ENCODE measurements around the gene TRPV6. TPM values are rescaled to one million over a fixed set of nuclear protein-coding genes. Genes with fewer than 3 reads are reported as not detected.

Gene TRPV6
- polyA plus RNA-seq, 3 donors: 0.44 TPM; not detected in 2

GRCh38 chr7:142868188-142868985, 17.2 kb downstream of the TRPV6 start:
- Histone ChIP-seq H3K4me1 (ENCODE audit: control insufficient read depth in 1 of 2, insufficient read depth in 2 of 2, low read length in 2 of 2) (peaks cover 12% of the 10 kb centered on the region in 2 donors), H4K20me1 (ENCODE audit: insufficient read depth, low read length) (no peaks in the 10 kb centered on the region), H3K4me2 (replicated peaks; ENCODE audit: extremely low read depth, low read length, poor library complexity, severe bottlenecking) (no peak overlapping the region), H3K4me3 (replicated peaks in 1 of 3; ENCODE audit: low read depth in 2 of 3, low read length in 3 of 3) (no peak overlapping the region), H3K79me2 (ENCODE audit: insufficient read depth, low read length) (no peaks in the 10 kb centered on the region), H3K27me3 (ENCODE audit: control insufficient read depth in 2 of 2, insufficient read depth in 2 of 2, low read length in 2 of 2) (no peaks in the 10 kb centered on the region), H3K36me3 (replicated peaks in 1 of 2; ENCODE audit: control insufficient read depth in 1 of 2, insufficient read depth in 2 of 2, low read length in 2 of 2) (peaks cover 21 to 43% of the 10 kb centered on the region in 2 donors), H3K9ac (ENCODE audit: insufficient read depth, low read length, poor library complexity, severe bottlenecking) (no peak overlapping the region), H3K27ac (ENCODE audit: low read depth in 1 of 2, low read length in 2 of 2) (no peak overlapping the region), H3K9me3 (replicated peaks in 1 of 2; ENCODE audit: control insufficient read depth in 1 of 2, insufficient read depth in 1 of 2, low read length in 2 of 2) (no peaks in the 10 kb centered on the region), H2AFZ (ENCODE audit: insufficient read depth, low read depth, low read length, poor library complexity, severe bottlenecking) (no peak overlapping the region)
- Mint-ChIP-seq H3K4me3 (no peak overlapping the region), H3K36me3 (peaks cover 34 to 58% of the 10 kb centered on the region in 2 donors), H3K4me1 (peaks cover 16% of the 10 kb centered on the region), H3K27me3 (ENCODE audit: low read depth in 3 of 3) (peaks cover 0 to 2% (median 2%) of the 10 kb centered on the region in 3 donors), H3K9me3 (no peaks in the 10 kb centered on the region), H3K27ac (peak overlapping the region in 2 of 7 donors; percentile 41 to 58)
- no peak for DNase-seq
- no peak for TF ChIP-seq CTCF (IDR thresholded peaks at IDR 0.05)
- 96% methylated on average over 17 of the region's 31 CpGs for WGBS (ENCODE audit: insufficient coverage)
- intact Hi-C loops (cut with micrococcal nuclease): no loop called here

- H3K27me3 ChIP-seq (ENCODE audit: control insufficient read depth in 2 of 2, insufficient read depth in 2 of 2, low read length in 2 of 2): no peaks in the 10 kb centered on the region
- no peak overlapping the region for H3K4me2 ChIP-seq (replicated peaks; ENCODE audit: extremely low read depth, low read length, poor library complexity, severe bottlenecking)
- no peaks in the 10 kb centered on the region for H3K9me3 ChIP-seq (replicated peaks in 1 of 2; ENCODE audit: control insufficient read depth in 1 of 2, insufficient read depth in 1 of 2, low read length in 2 of 2)
- no peak for DNase-seq
- no peak for TF ChIP-seq CTCF (IDR thresholded peaks at IDR 0.05)
- H2AFZ ChIP-seq (ENCODE audit: insufficient read depth, low read depth, low read length, poor library complexity, severe bottlenecking): no peak overlapping the region
- no peak overlapping the region for H3K4me3 ChIP-seq (replicated peaks in 1 of 3; ENCODE audit: low read depth in 2 of 3, low read length in 3 of 3)
- intact Hi-C loops (cut with micrococcal nuclease): no loop called here
- H3K4me1 ChIP-seq (ENCODE audit: control insufficient read depth in 1 of 2, insufficient read depth in 2 of 2, low read length in 2 of 2): peaks cover 12% of the 10 kb centered on the region in 2 donors
- WGBS (ENCODE audit: insufficient coverage): 80% methylated on average over 13 of the region's 18 CpGs
- Mint-ChIP-seq H3K9me3 (no peaks in the 10 kb centered on the region), H3K27me3 (ENCODE audit: low read depth in 3 of 3) (peaks cover 0 to 2% (median 2%) of the 10 kb centered on the region in 3 donors), H3K27ac (peak overlapping the region in 2 of 7 donors; percentile 58 to 74), H3K36me3 (peaks cover 42 to 66% of the 10 kb centered on the region in 2 donors), H3K4me3 (no peak overlapping the region), H3K4me1 (peaks cover 22% of the 10 kb centered on the region)
- H3K27ac ChIP-seq (ENCODE audit: low read depth in 1 of 2, low read length in 2 of 2): no peak overlapping the region
- H3K79me2 ChIP-seq (ENCODE audit: insufficient read depth, low read length): no peaks in the 10 kb centered on the region
- H3K9ac ChIP-seq (ENCODE audit: insufficient read depth, low read length, poor library complexity, severe bottlenecking): no peak overlapping the region
- H3K36me3 ChIP-seq (replicated peaks in 1 of 2; ENCODE audit: control insufficient read depth in 1 of 2, insufficient read depth in 2 of 2, low read length in 2 of 2): peaks cover 21 to 51% of the 10 kb centered on the region in 2 donors
- H4K20me1 ChIP-seq (ENCODE audit: insufficient read depth, low read length): no peaks in the 10 kb centered on the region
Measured at GRCh38 chr7:142867398-142868187, 18.0 kb downstream of the TRPV6 start.

Data from CD14-positive monocyte (primary cell).